MG63 (cell line): ENCODE results near the gene C20orf173. TPM values are rescaled to one million over a fixed set of nuclear protein-coding genes. Genes with fewer than 3 reads are reported as not detected.

ENCODE experiments used
- DNase-seq: peaks from one replicate; pipeline ENCODE4 v3.0.0-alpha.2; 2020
- H3K27me3 ChIP-seq: fragments of 250-450 bp; sonication (Bioruptor Pico); 2 replicates; pipeline ENCODE4 v1.5.1; 2020; ENCODE audit warnings: mild to moderate bottlenecking, moderate library complexity
- H3K36me3 ChIP-seq: fragments of 250-450 bp; sonication (Bioruptor Pico); 2 replicates; pipeline ENCODE4 v1.5.1; 2020; ENCODE audit warnings: mild to moderate bottlenecking, moderate library complexity
- H3K4me3 ChIP-seq: fragments of 250-450 bp; sonication (Bioruptor Pico); 2 replicates; pipeline ENCODE4 v1.5.1; 2020; ENCODE audit warnings: mild to moderate bottlenecking, moderate library complexity
- H3K9me3 ChIP-seq: fragments of 250-450 bp; sonication (Bioruptor Pico); 2 replicates; pipeline ENCODE4 v1.5.1; 2020; ENCODE audit warnings: mild to moderate bottlenecking, moderate library complexity
- total RNA-seq: library from RNA; depleted of rRNA; stranded (reverse); fragments of >200 nt; shearing (Covaris generic); gene quantifications from 2 replicates; pipeline ENCODE4 v1.2.3, GENCODE V29; 2014; ENCODE audit warnings: low replicate concordance; rRNA removed

The C20orf173 gene
- total RNA-seq, result not detected in 2 replicates

- DNase-seq, result no peak
- no peak within 1 kb of the TSS for H3K4me3 ChIP-seq
- no peaks in the 10 kb centered on the region for H3K36me3 ChIP-seq
- H3K27me3 ChIP-seq, result no peaks in the 10 kb centered on the region
- H3K9me3 ChIP-seq, result 0 out of 2 replicates have a peak, but pooled peaks cover 2% of the 10 kb centered on the region
These were observed at the start of gene C20orf173 for GRCh38 chr20:35529552-35529951. TSS of gene C20orf173 (minus strand) at chr20:35529652. CDS start at chr20:35529373, 279 bp downstream.

- Histone ChIP-seq H3K9me3 (peaks cover 4% of the 10 kb centered on the region; the same call in 1 of the 2 replicates), H3K4me3 (no peak overlapping the region), H3K36me3 (no peaks in the 10 kb centered on the region), H3K27me3 (0 out of 2 replicates have a peak, but pooled peaks cover 4% of the 10 kb centered on the region)
- DNase-seq, result no peak
These were observed 49.7 kb upstream of the C20orf173 start for GRCh38 chr20:35579196-35579595.

GRCh38 chr20:35578469-35578868 is 49.0 kb upstream of the C20orf173 start:
- Histone ChIP-seq H3K4me3 (no peak overlapping the region), H3K36me3 (no peaks in the 10 kb centered on the region)
- no peak for DNase-seq

GRCh38 chr20:35576816-35577215 is 47.4 kb upstream of the C20orf173 start:
- DNase-seq, result no peak
- 0 out of 2 replicates have a peak, but pooled peaks cover 4% of the 10 kb centered on the region for H3K27me3 ChIP-seq
- H3K36me3 ChIP-seq, result no peaks in the 10 kb centered on the region
- H3K9me3 ChIP-seq, result peaks cover 9% of the 10 kb centered on the region
- H3K4me3 ChIP-seq, result no peak overlapping the region

More at GRCh38 chr20:35578469-35578868, 49.0 kb upstream of the C20orf173 start:
- Histone ChIP-seq H3K27me3 (0 out of 2 replicates have a peak, but pooled peaks cover 4% of the 10 kb centered on the region), H3K9me3 (peaks cover 4% of the 10 kb centered on the region; the same call in 1 of the 2 replicates)

GRCh38 chr20:35575958-35576357 is 46.5 kb upstream of the C20orf173 start:
- Histone ChIP-seq H3K9me3 (peaks cover 5% of the 10 kb centered on the region), H3K4me3 (no peak overlapping the region), H3K27me3 (0 out of 2 replicates have a peak, but pooled peaks cover 4% of the 10 kb centered on the region), H3K36me3 (no peaks in the 10 kb centered on the region)
- DNase-seq, result no peak

- no peaks in the 10 kb centered on the region for H3K36me3 ChIP-seq
- no peak for DNase-seq
- no peak overlapping the region for H3K4me3 ChIP-seq
- H3K9me3 ChIP-seq, result peaks cover 5% of the 10 kb centered on the region
- H3K27me3 ChIP-seq, result 0 out of 2 replicates have a peak, but pooled peaks cover 4% of the 10 kb centered on the region
These were observed 43.4 kb upstream of the C20orf173 start for GRCh38 chr20:35572838-35573237.

- no peak for DNase-seq
- peaks cover 7% of the 10 kb centered on the region; the same call in 1 of the 2 replicates for H3K27me3 ChIP-seq
- no peak overlapping the region for H3K4me3 ChIP-seq
- H3K9me3 ChIP-seq, result peaks cover 5% of the 10 kb centered on the region
- H3K36me3 ChIP-seq, result no peaks in the 10 kb centered on the region
These were observed 42.1 kb upstream of the C20orf173 start for GRCh38 chr20:35571555-35571954.

- Histone ChIP-seq H3K27me3 (peaks cover 3% of the 10 kb centered on the region; the same call in 1 of the 2 replicates), H3K4me3 (no peak overlapping the region), H3K9me3 (peaks cover 5% of the 10 kb centered on the region), H3K36me3 (no peaks in the 10 kb centered on the region)
- DNase-seq, result no peak
These were observed 39.2 kb upstream of the C20orf173 start for GRCh38 chr20:35568645-35569044.

GRCh38 chr20:35564905-35565304 is 35.5 kb upstream of the C20orf173 start:
- Histone ChIP-seq H3K9me3 (no peaks in the 10 kb centered on the region), H3K4me3 (no peak overlapping the region), H3K36me3 (no peaks in the 10 kb centered on the region), H3K27me3 (peaks cover 3% of the 10 kb centered on the region; the same call in 1 of the 2 replicates)
- no peak for DNase-seq

- H3K4me3 ChIP-seq, result no peak overlapping the region
- peaks cover 3% of the 10 kb centered on the region; the same call in 1 of the 2 replicates for H3K27me3 ChIP-seq
- no peaks in the 10 kb centered on the region for H3K9me3 ChIP-seq
- no peaks in the 10 kb centered on the region for H3K36me3 ChIP-seq
- no peak for DNase-seq
These were observed 34.4 kb upstream of the C20orf173 start for GRCh38 chr20:35563834-35564233.

GRCh38 chr20:35562541-35563110 is 33.2 kb upstream of the C20orf173 start:
- Histone ChIP-seq H3K4me3 (no peak overlapping the region), H3K9me3 (no peaks in the 10 kb centered on the region), H3K36me3 (peaks cover 3% of the 10 kb centered on the region), H3K27me3 (peaks cover 3% of the 10 kb centered on the region; the same call in 1 of the 2 replicates)
- DNase-seq, result no peak

GRCh38 chr20:35561671-35562070 is 32.2 kb upstream of the C20orf173 start:
- Histone ChIP-seq H3K27me3 (peaks cover under 1% of the 10 kb centered on the region; the same call in 1 of the 2 replicates), H3K36me3 (peaks cover 13% of the 10 kb centered on the region), H3K4me3 (no peak overlapping the region), H3K9me3 (no peaks in the 10 kb centered on the region)
- DNase-seq, result no peak

GRCh38 chr20:35561268-35561667 is 31.8 kb upstream of the C20orf173 start:
- no peak overlapping the region for H3K4me3 ChIP-seq
- peaks cover 17% of the 10 kb centered on the region for H3K36me3 ChIP-seq
- no peaks in the 10 kb centered on the region for H3K27me3 ChIP-seq
- DNase-seq, result peak; percentile 54
- H3K9me3 ChIP-seq, result no peaks in the 10 kb centered on the region

- Histone ChIP-seq H3K9me3 (no peaks in the 10 kb centered on the region), H3K27me3 (no peaks in the 10 kb centered on the region), H3K4me3 (no peak overlapping the region), H3K36me3 (peaks cover 22% of the 10 kb centered on the region)
- DNase-seq, result no peak
These were observed 31.1 kb upstream of the C20orf173 start for GRCh38 chr20:35560541-35560940.

GRCh38 chr20:35560105-35560511 is 30.7 kb upstream of the C20orf173 start:
- DNase-seq, result no peak
- no peak overlapping the region for H3K4me3 ChIP-seq
- H3K36me3 ChIP-seq, result peaks cover 27% of the 10 kb centered on the region
- H3K9me3 ChIP-seq, result no peaks in the 10 kb centered on the region
- H3K27me3 ChIP-seq, result no peaks in the 10 kb centered on the region

GRCh38 chr20:35559042-35559693 is 29.7 kb upstream of the C20orf173 start:
- no peaks in the 10 kb centered on the region for H3K9me3 ChIP-seq
- H3K36me3 ChIP-seq, result peaks cover 31% of the 10 kb centered on the region
- H3K4me3 ChIP-seq, result no peak overlapping the region
- no peak for DNase-seq
- H3K27me3 ChIP-seq, result no peaks in the 10 kb centered on the region

- Histone ChIP-seq H3K36me3 (peaks cover 34% of the 10 kb centered on the region), H3K9me3 (no peaks in the 10 kb centered on the region), H3K4me3 (no peak overlapping the region), H3K27me3 (no peaks in the 10 kb centered on the region)
- DNase-seq, result no peak
These were observed 29.0 kb upstream of the C20orf173 start for GRCh38 chr20:35558451-35558850.
